ENCODE data around the gene CLIC4.

GRCh38 chr1:24769656-24770651 lies 24.7 kb downstream of the CLIC4 start:
- TF ChIP-seq POLR2A (IDR thresholded peaks at IDR 0.05) (no peak), CTCF (IDR thresholded peaks at IDR 0.05) (no peak)

All from Peyer's patch (tissue), 4 donors.